MM.1S (cell line): ENCODE measurements around the gene SMAP1.

ENCODE experiments used
- DNase-seq: peaks from one replicate; pipeline ENCODE4 v3.0.0-alpha.2; 2015
- H2AFZ ChIP-seq: fragments of 300-600 bp; sonication (generic); 2 replicates; pipeline ENCODE4 v1.6.0; 2016; ENCODE audit warnings: antibody characterized with exemption, low read length
- H3F3A ChIP-seq: fragments of 300-600 bp; sonication (generic); 2 replicates; pipeline ENCODE4 v1.6.1; 2016; ENCODE audit warnings: mild to moderate bottlenecking, antibody characterized with exemption, low read length, moderate library complexity, mixed read lengths; ENCODE audit not compliant: insufficient read depth
- H3K27ac ChIP-seq: fragments of 300-600 bp; sonication (generic); 2 replicates; pipeline ENCODE4 v1.5.1; 2016; ENCODE audit warnings: mild to moderate bottlenecking, low read length
- H3K27me3 ChIP-seq: fragments of 300-600 bp; sonication (generic); replicated peaks from 2 replicates; pipeline ENCODE4 v1.6.0; 2016; ENCODE audit warnings: low read length; ENCODE audit not compliant: insufficient read depth
- H3K36me3 ChIP-seq: fragments of 300-600 bp; sonication (generic); replicated peaks from 2 replicates; pipeline ENCODE4 v1.6.1; 2016; ENCODE audit warnings: mild to moderate bottlenecking, low read length, mixed read lengths; ENCODE audit not compliant: insufficient read depth
- H3K4me1 ChIP-seq: fragments of 300-600 bp; sonication (generic); 2 replicates; pipeline ENCODE4 v1.6.1; 2016; ENCODE audit warnings: low read length, mixed read lengths
- H3K4me2 ChIP-seq: fragments of 300-600 bp; sonication (generic); 2 replicates; pipeline ENCODE4 v1.6.0; 2016; ENCODE audit warnings: low read depth, low read length
- H3K4me3 ChIP-seq: fragments of 300-600 bp; sonication (generic); 2 replicates; pipeline ENCODE4 v1.5.1; 2016; ENCODE audit warnings: low read length, mixed read lengths
- H3K79me2 ChIP-seq: fragments of 300-600 bp; sonication (generic); 2 replicates; pipeline ENCODE4 v1.6.1; 2016; ENCODE audit warnings: mixed run types, low read length, mixed read lengths
- H3K9ac ChIP-seq: fragments of 300-600 bp; sonication (generic); 2 replicates; pipeline ENCODE4 v1.6.1; 2016; ENCODE audit warnings: low read length, mixed read lengths
- H3K9me2 ChIP-seq: fragments of 300-600 bp; sonication (generic); replicated peaks from 2 replicates; pipeline ENCODE4 v1.6.1; 2016; ENCODE audit warnings: mild to moderate bottlenecking, low read length, mixed read lengths; ENCODE audit not compliant: insufficient read depth
- H3K9me3 ChIP-seq: fragments of 300-600 bp; sonication (generic); replicated peaks from 2 replicates; pipeline ENCODE4 v1.6.1; 2016; ENCODE audit warnings: mild to moderate bottlenecking, low read length, mixed read lengths; ENCODE audit not compliant: insufficient read depth
- H4K20me1 ChIP-seq: fragments of 300-600 bp; sonication (generic); 2 replicates; pipeline ENCODE4 v1.6.1; 2016; ENCODE audit warnings: mild to moderate bottlenecking, low read length, moderate library complexity, mixed read lengths; ENCODE audit not compliant: insufficient read depth
- CTCF ChIP-seq: fragments of 300-600 bp; sonication (generic); IDR thresholded peaks from 2 replicates; pipeline ENCODE4 v1.5.1; 2016; ENCODE audit warnings: antibody characterized with exemption, low read length, mixed read lengths
- EZH2 ChIP-seq: fragments of 300-600 bp; sonication (generic); optimal IDR thresholded peaks from 2 replicates; pipeline ENCODE3; 2017; ENCODE audit warnings: low read depth, mild to moderate bottlenecking, antibody characterized with exemption, low read length, mixed read lengths
- EZH2phosphoT487 ChIP-seq: fragments of 300-600 bp; sonication (generic); IDR thresholded peaks from 2 replicates; pipeline ENCODE4 v1.6.1; 2018; ENCODE audit warnings: antibody characterized with exemption, low read length

SMAP1 gene

GRCh38 chr6:70813885-70814284 lies 146.2 kb downstream of the SMAP1 start:
- Histone ChIP-seq H4K20me1 (no peaks in the 10 kb centered on the region), H3K4me3 (no peak overlapping the region), H2AFZ (no peak overlapping the region), H3K9me3 (no peaks in the 10 kb centered on the region), H3K27me3 (no peaks in the 10 kb centered on the region), H3K79me2 (no peaks in the 10 kb centered on the region), H3K4me2 (no peak overlapping the region), H3K9me2 (no peaks in the 10 kb centered on the region), H3K27ac (no peak overlapping the region), H3K9ac (no peak overlapping the region), H3K36me3 (no peaks in the 10 kb centered on the region), H3F3A (no peaks in the 10 kb centered on the region), H3K4me1 (no peaks in the 10 kb centered on the region)
- DNase-seq, result no peak
- TF ChIP-seq EZH2, result no peak
- no peak for TF ChIP-seq CTCF
- TF ChIP-seq EZH2phosphoT487, result no peak

GRCh38 chr6:70819646-70820045 lies 152.0 kb downstream of the SMAP1 start:
- Histone ChIP-seq H4K20me1 (no peaks in the 10 kb centered on the region), H3K9me3 (no peaks in the 10 kb centered on the region), H3F3A (no peaks in the 10 kb centered on the region), H3K79me2 (no peaks in the 10 kb centered on the region), H3K9me2 (no peaks in the 10 kb centered on the region), H3K27ac (no peak overlapping the region), H3K36me3 (no peaks in the 10 kb centered on the region), H3K9ac (no peak overlapping the region), H2AFZ (no peak overlapping the region), H3K27me3 (no peaks in the 10 kb centered on the region), H3K4me3 (no peak overlapping the region), H3K4me2 (no peak overlapping the region), H3K4me1 (no peaks in the 10 kb centered on the region)
- TF ChIP-seq EZH2phosphoT487 (no peak), CTCF (no peak), EZH2 (no peak)
- no peak for DNase-seq

GRCh38 chr6:70820778-70821177 lies 153.1 kb downstream of the SMAP1 start:
- Histone ChIP-seq H3K4me1 (no peaks in the 10 kb centered on the region), H3K4me2 (no peak overlapping the region), H2AFZ (no peak overlapping the region), H3K9ac (no peak overlapping the region), H3K36me3 (no peaks in the 10 kb centered on the region), H3F3A (no peaks in the 10 kb centered on the region), H3K27ac (no peak overlapping the region), H4K20me1 (no peaks in the 10 kb centered on the region), H3K79me2 (no peaks in the 10 kb centered on the region), H3K27me3 (no peaks in the 10 kb centered on the region), H3K4me3 (no peak overlapping the region), H3K9me2 (no peaks in the 10 kb centered on the region), H3K9me3 (no peaks in the 10 kb centered on the region)
- DNase-seq, result no peak
- TF ChIP-seq CTCF (no peak), EZH2phosphoT487 (no peak), EZH2 (no peak)
